ENCODE measurements around the gene CCDC157. TPM values are rescaled to one million over a fixed set of nuclear protein-coding genes. Genes with fewer than 3 reads are reported as not detected.

CCDC157 gene
- total and polyA plus RNA-seq, 9 of the 15 experiments (the other 6 are each of a cell fraction or from before 2014, with no cell fraction given) = 0.04 to 1.3 (median 0.68) TPM

DNA sequence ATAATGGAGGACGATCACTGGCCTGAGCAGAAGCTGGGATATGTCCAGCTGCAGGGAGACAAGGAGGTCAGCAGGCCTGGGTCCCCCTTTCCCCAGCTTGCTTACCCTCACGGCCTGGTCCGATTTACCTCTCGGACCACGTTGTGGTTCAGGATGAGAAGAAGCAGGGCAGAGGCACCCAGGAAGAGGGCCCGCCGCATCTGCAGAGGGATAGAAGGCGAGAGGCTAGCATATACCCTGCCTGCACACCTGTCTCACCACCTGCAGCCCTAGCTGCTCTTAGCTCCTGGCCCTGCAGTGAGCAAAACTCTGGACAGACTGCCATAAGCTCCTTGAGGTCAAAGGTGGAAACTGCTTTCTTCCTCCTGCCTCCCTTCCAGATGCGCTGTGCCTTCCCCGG, 29.1 kb downstream of the CCDC157 start (continued):
- TF ChIP-seq BACH1 (tag; IDR thresholded peaks at IDR 0.05) (no peak), FOXJ3 (CRISPR knock-in tag; IDR thresholded peaks at IDR 0.05) (no peak), ZNF239 (CRISPR knock-in tag; IDR thresholded peaks at IDR 0.05) (no peak)
- TF ChIP-seq, protein P1, sequence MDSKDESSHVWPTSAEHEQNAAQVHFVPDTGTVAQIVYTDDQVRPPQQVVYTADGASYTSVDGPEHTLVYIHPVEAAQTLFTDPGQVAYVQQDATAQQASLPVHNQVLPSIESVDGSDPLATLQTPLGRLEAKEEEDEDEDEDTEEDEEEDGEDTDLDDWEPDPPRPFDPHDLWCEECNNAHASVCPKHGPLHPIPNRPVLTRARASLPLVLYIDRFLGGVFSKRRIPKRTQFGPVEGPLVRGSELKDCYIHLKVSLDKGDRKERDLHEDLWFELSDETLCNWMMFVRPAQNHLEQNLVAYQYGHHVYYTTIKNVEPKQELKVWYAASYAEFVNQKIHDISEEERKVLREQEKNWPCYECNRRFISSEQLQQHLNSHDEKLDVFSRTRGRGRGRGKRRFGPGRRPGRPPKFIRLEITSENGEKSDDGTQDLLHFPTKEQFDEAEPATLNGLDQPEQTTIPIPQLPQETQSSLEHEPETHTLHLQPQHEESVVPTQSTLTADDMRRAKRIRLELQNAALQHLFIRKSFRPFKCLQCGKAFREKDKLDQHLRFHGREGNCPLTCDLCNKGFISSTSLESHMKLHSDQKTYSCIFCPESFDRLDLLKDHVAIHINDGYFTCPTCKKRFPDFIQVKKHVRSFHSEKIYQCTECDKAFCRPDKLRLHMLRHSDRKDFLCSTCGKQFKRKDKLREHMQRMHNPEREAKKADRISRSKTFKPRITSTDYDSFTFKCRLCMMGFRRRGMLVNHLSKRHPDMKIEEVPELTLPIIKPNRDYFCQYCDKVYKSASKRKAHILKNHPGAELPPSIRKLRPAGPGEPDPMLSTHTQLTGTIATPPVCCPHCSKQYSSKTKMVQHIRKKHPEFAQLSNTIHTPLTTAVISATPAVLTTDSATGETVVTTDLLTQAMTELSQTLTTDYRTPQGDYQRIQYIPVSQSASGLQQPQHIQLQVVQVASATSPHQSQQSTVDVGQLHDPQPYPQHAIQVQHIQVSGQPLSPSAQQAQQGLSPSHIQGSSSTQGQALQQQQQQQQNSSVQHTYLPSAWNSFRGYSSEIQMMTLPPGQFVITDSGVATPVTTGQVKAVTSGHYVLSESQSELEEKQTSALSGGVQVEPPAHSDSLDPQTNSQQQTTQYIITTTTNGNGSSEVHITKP (IDR thresholded peaks at IDR 0.05; ENCODE audit: partially characterized antibody) = no peak

DNA sequence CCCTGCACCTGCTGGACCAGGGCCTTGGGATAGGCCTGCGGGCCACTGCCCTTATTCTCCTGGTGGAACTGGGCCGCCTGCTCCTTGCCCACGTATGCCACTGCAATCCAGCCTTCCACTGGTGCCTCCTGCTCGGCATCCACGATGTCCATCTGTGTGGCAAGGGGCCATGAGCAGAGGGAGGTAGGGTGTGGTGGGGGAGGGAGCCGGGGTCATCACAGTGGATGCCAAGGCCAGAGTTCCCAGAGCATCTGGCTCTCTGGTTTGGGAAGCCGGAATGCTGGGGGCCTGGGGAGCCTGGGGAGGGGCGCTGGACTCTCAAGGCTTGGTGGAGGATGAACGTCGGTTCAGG, 29.8 kb downstream of the CCDC157 start:
- Histone ChIP-seq H2AFZ (ENCODE audit: low read depth, low read length) (peak overlapping the region; percentile 68), H3K9ac (ENCODE audit: insufficient read depth in 1 of 2, low read depth in 2 of 2, low read length in 2 of 2) (peak overlapping the region; percentile 41 to 90; a peak in 3 of 4 replicates), H3K27ac (ENCODE audit: extremely low read depth, low read depth, low read length) (no peak overlapping the region), H3K27me3 (ENCODE audit: control insufficient read depth in 2 of 2, insufficient read depth in 2 of 2, low read length in 2 of 2) (no peaks in the 10 kb centered on the region), H3K4me3 (peak overlapping the region; percentile 48), H4K20me1 (replicated peaks; ENCODE audit: control insufficient read depth, insufficient read depth, low read length) (no peaks in the 10 kb centered on the region), H3K9me3 (replicated peaks; ENCODE audit: control insufficient read depth, insufficient read depth, low read depth, low read length) (peaks cover 8% of the 10 kb centered on the region; the same call in 1 of the 2 replicates), H3K4me1 (replicated peaks in 1 of 2; ENCODE audit: control insufficient read depth in 2 of 2, insufficient read depth in 2 of 2, low read length in 2 of 2) (peaks cover 10 to 24% of the 10 kb centered on the region in 2 experiments; a peak in 4 of 5 replicates), H3K79me2 (ENCODE audit: control insufficient read depth, insufficient read depth, low read length) (no peaks in the 10 kb centered on the region), H3K4me2 (ENCODE audit: insufficient read depth, low read length) (peak overlapping the region; percentile 65), H3K9me1 (ENCODE audit: control insufficient read depth, insufficient read depth, low read length) (no peaks in the 10 kb centered on the region), H3K36me3 (ENCODE audit: control insufficient read depth, insufficient read depth, low read length) (no peaks in the 10 kb centered on the region)
- FAIRE-seq (no peak), DNase-seq (ENCODE audit: extremely low read depth in 1 of 4, low spot score in 3 of 4) (no peak), ATAC-seq (no peak)
- intact Hi-C loops (cut with micrococcal nuclease) = loop anchor here (5.0 kb wide), 1 partner anchor 279 kb away; no protein-coding TSS in a partner anchor
- POLR2A ChIA-PET = interaction anchor here (1.1 kb wide), 1 partner anchor 10 kb away, joined by 4 read pairs; no protein-coding TSS in a partner anchor
- CTCF ChIA-PET (ENCODE audit: low intra/inter-chr PET ratio) = interaction anchor here (1.2 to 2.4 kb wide), 3 partner anchors 99 to 124 kb away, joined by 7 to 31 read pairs (median 16); no protein-coding TSS in a partner anchor
- in situ Hi-C loops (cut with MboI) = loop anchor here (25.0 kb wide), 1 partner anchor 274 kb away; no protein-coding TSS in a partner anchor
- no TSS peak for BruUV-seq (replicated peaks)
- 65% methylated on average over 5 of the region's 10 CpGs for WGBS (ENCODE audit: insufficient coverage, low coverage, missing lambda C conversion rate)
- TF ChIP-seq CCAR2 (IDR thresholded peaks at IDR 0.05; ENCODE audit: low read depth, low read length) (no peak), POLR2AphosphoS2 (IDR thresholded peaks at IDR 0.05; ENCODE audit: low read length) (no peak), PCBP1 (IDR thresholded peaks at IDR 0.05; ENCODE audit: low read depth, low read length, poor library complexity, severe bottlenecking) (no peak), ZBTB2 (IDR thresholded peaks at IDR 0.05) (no peak), ILF3 (IDR thresholded peaks at IDR 0.05; ENCODE audit: borderline replicate concordance) (no peak), SNRNP70 (optimal IDR thresholded peaks at IDR 0.05; ENCODE audit: low read depth, low read length) (no peak), STAG1 (CRISPR knock-in tag; IDR thresholded peaks at IDR 0.05; ENCODE audit: borderline replicate concordance) (no peak), ZNF24 (IDR thresholded peaks at IDR 0.05) (no peak), HLTF (IDR thresholded peaks at IDR 0.05) (no peak), RUNX1 (IDR thresholded peaks at IDR 0.05; ENCODE audit: low read depth) (no peak), TRIM24 (IDR thresholded peaks at IDR 0.05) (no peak), ZNF830 (CRISPR knock-in tag; IDR thresholded peaks at IDR 0.05) (no peak)
- TF ChIP-seq, protein P2, sequence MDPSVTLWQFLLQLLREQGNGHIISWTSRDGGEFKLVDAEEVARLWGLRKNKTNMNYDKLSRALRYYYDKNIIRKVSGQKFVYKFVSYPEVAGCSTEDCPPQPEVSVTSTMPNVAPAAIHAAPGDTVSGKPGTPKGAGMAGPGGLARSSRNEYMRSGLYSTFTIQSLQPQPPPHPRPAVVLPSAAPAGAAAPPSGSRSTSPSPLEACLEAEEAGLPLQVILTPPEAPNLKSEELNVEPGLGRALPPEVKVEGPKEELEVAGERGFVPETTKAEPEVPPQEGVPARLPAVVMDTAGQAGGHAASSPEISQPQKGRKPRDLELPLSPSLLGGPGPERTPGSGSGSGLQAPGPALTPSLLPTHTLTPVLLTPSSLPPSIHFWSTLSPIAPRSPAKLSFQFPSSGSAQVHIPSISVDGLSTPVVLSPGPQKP (CRISPR knock-in tag; IDR thresholded peaks at IDR 0.05) = no peak
